Endodermal cell (in vitro differentiated cells): ENCODE results near the gene MLKL. TPM values are rescaled to one million over a fixed set of nuclear protein-coding genes. Genes with fewer than 3 reads are reported as not detected.
A peak's percentile ranks its signal among the peaks of the same experiment; 100 is the strongest.

ENCODE experiments used
- DNase-seq: peaks from one replicate; pipeline ENCODE4 v3.0.0-alpha.2; 2017
- H3K27ac ChIP-seq: 2 replicates; pipeline ENCODE4 v1.5.1; 2013; ENCODE audit warnings: mild to moderate bottlenecking, low read depth, low read length, moderate library complexity
- H3K27me3 ChIP-seq: 2 replicates; pipeline ENCODE4 v1.6.1; 2013; ENCODE audit warnings: mild to moderate bottlenecking, low read length, moderate library complexity; ENCODE audit not compliant: insufficient read depth, control insufficient read depth, poor library complexity, severe bottlenecking
- H3K36me3 ChIP-seq: 2 replicates; pipeline ENCODE4 v1.7.0; 2013; ENCODE audit warnings: mild to moderate bottlenecking, low read length, moderate library complexity; ENCODE audit not compliant: control insufficient read depth, insufficient read depth
- H3K4me1 ChIP-seq: one replicate; pipeline ENCODE4 v1.7.0; 2013; ENCODE audit warnings: low read length; ENCODE audit not compliant: control insufficient read depth, insufficient read depth
- H3K4me3 ChIP-seq: 2 replicates; pipeline ENCODE4 v1.5.1; 2013; ENCODE audit warnings: mild to moderate bottlenecking, low read length, moderate library complexity
- H3K9ac ChIP-seq: 2 replicates; pipeline ENCODE4 v1.6.1; 2013; ENCODE audit warnings: mild to moderate bottlenecking, low read length, moderate library complexity; ENCODE audit not compliant: poor library complexity, severe bottlenecking; ENCODE audit errors: extremely low read depth
- H3K9me3 ChIP-seq: 2 replicates; pipeline ENCODE4 v1.6.1; 2013; ENCODE audit warnings: mild to moderate bottlenecking, low read length, moderate library complexity; ENCODE audit not compliant: control insufficient read depth
- H3K27ac Mint-ChIP-seq: 2 replicates; pipeline ENCODE4 v1.8.0; 2020; ENCODE audit warnings: mixed read lengths
- H3K27me3 Mint-ChIP-seq: 2 replicates; pipeline ENCODE4 v1.8.0; 2021; ENCODE audit warnings: mild to moderate bottlenecking, mixed read lengths; ENCODE audit not compliant: insufficient read depth
- H3K36me3 Mint-ChIP-seq: 2 replicates; pipeline ENCODE4 v1.8.0; 2020; ENCODE audit warnings: low read depth, mixed read lengths
- H3K4me1 Mint-ChIP-seq: 2 replicates; pipeline ENCODE4 v1.8.0; 2020; ENCODE audit warnings: mixed read lengths
- H3K4me3 Mint-ChIP-seq: 2 replicates; pipeline ENCODE4 v1.8.0; 2020; ENCODE audit warnings: mild to moderate bottlenecking, moderate library complexity, mixed read lengths
- H3K9me3 Mint-ChIP-seq: 2 replicates; pipeline ENCODE4 v1.8.0; 2020; ENCODE audit warnings: mild to moderate bottlenecking, mixed read lengths
- WGBS, 2 experiments: methylation state at CpG; one replicate each; pipeline versions ENCODE4 v1.1.5 to v1.1.7; 2013; ENCODE audit warnings: missing lambda C conversion rate in 2 of 2, mixed read lengths in 1 of 2; ENCODE audit not compliant: insufficient coverage in 1 of 2, insufficient read length in 1 of 2; 5-methylcytosine and 5-hydroxymethylcytosine counted together
- total RNA-seq, 2 donors: library from RNA; stranded (reverse); fragmentation: NEBNext Ultra II Directional in 1 of 2; extraction: Animal tissue kit (Norgen Biotek cat#: 25700) in 1 of 2; gene quantifications; 2 replicates in 1 of 2; 3 replicates in 1 of 2; pipeline ENCODE4 v1.2.1, GENCODE V29; 2021
- TF ChIP-seq, protein P1 (sequence below): fragments of 200-600 bp; sonication (generic); conservative IDR thresholded peaks from 2 replicates; pipeline ENCODE4 v1.5.0; 2021; ENCODE audit warnings: antibody characterized with exemption, mild to moderate bottlenecking

The MLKL gene
- total RNA-seq, 2 donors from 2014 or later: 0.22 to 1.3 TPM

DNA sequence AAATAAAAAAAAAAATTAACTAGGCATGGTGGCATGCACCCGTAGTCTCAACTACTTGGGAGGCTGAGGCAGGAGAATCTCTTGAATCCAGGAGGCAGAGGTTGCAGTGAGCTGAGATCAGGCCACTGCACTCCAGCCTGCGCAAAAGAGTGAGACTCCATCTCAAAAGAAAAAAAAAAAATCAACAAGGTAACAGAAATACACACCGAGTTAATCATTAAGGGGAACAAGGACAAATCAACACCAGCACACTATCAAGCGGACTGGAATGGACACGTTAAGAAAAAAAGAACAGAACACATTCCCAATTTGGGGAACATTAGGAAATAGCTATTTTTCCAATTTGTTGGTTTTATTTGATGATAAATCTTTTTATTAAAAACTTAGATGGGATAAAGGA is 65.4 kb downstream of the MLKL start:
- no peak overlapping the region for H3K4me3 ChIP-seq
- H3K27ac ChIP-seq: no peak overlapping the region
- Mint-ChIP-seq H3K27me3 (no peaks in the 10 kb centered on the region), H3K27ac (no peak overlapping the region), H3K9me3 (no peaks in the 10 kb centered on the region), H3K4me3 (no peak overlapping the region), H3K4me1 (no peaks in the 10 kb centered on the region), H3K36me3 (peaks cover 69% of the 10 kb centered on the region)
- H3K4me1 ChIP-seq: no peaks in the 10 kb centered on the region
- no peak overlapping the region for H3K9ac ChIP-seq
- TF ChIP-seq, protein P1, sequence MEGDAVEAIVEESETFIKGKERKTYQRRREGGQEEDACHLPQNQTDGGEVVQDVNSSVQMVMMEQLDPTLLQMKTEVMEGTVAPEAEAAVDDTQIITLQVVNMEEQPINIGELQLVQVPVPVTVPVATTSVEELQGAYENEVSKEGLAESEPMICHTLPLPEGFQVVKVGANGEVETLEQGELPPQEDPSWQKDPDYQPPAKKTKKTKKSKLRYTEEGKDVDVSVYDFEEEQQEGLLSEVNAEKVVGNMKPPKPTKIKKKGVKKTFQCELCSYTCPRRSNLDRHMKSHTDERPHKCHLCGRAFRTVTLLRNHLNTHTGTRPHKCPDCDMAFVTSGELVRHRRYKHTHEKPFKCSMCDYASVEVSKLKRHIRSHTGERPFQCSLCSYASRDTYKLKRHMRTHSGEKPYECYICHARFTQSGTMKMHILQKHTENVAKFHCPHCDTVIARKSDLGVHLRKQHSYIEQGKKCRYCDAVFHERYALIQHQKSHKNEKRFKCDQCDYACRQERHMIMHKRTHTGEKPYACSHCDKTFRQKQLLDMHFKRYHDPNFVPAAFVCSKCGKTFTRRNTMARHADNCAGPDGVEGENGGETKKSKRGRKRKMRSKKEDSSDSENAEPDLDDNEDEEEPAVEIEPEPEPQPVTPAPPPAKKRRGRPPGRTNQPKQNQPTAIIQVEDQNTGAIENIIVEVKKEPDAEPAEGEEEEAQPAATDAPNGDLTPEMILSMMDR: no peak
- no peak for DNase-seq
- 83 to 89% methylated on average over 4 to 5 of the region's 5 CpGs for WGBS, 2 experiments
- no peaks in the 10 kb centered on the region for H3K27me3 ChIP-seq
- H3K9me3 ChIP-seq: no peaks in the 10 kb centered on the region
- H3K36me3 ChIP-seq: peaks cover 89% of the 10 kb centered on the region

DNA sequence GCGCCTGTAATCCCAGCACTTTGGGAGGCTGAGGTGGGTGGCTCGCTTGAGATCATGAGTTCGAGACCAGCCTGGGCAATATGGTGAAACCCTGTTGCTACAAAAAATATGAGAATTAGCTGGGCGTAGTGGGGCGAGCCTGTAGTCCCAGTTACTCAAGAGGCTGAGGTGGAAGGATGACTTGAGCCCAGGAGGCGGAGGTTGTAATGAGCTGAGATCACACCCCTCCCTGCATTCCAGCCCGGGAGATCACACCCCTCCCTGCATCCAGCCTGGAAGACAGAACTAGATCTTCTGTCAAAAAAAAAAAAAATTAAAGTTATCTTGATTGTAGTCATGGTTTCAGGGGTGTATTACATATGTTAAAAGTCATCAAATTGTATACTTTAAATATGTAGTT is 67.0 kb downstream of the MLKL start:
- H3K27me3 ChIP-seq: no peaks in the 10 kb centered on the region
- H3K4me1 ChIP-seq: no peaks in the 10 kb centered on the region
- peaks cover 93% of the 10 kb centered on the region for H3K36me3 ChIP-seq
- H3K9ac ChIP-seq: no peak overlapping the region
- H3K4me1 Mint-ChIP-seq: no peaks in the 10 kb centered on the region
- H3K27ac ChIP-seq: no peak overlapping the region
- H3K4me3 Mint-ChIP-seq: no peak overlapping the region
- TF ChIP-seq, protein P1: no peak
- H3K4me3 ChIP-seq: no peak overlapping the region
- no peaks in the 10 kb centered on the region for H3K27me3 Mint-ChIP-seq
- no peak overlapping the region for H3K27ac Mint-ChIP-seq
- DNase-seq: no peak
- peaks cover 76% of the 10 kb centered on the region for H3K36me3 Mint-ChIP-seq
- WGBS, 2 experiments: 96 to 100% methylated on average over 2 to 6 of the region's 7 CpGs
- H3K9me3 Mint-ChIP-seq: no peaks in the 10 kb centered on the region
- H3K9me3 ChIP-seq: no peaks in the 10 kb centered on the region

DNA sequence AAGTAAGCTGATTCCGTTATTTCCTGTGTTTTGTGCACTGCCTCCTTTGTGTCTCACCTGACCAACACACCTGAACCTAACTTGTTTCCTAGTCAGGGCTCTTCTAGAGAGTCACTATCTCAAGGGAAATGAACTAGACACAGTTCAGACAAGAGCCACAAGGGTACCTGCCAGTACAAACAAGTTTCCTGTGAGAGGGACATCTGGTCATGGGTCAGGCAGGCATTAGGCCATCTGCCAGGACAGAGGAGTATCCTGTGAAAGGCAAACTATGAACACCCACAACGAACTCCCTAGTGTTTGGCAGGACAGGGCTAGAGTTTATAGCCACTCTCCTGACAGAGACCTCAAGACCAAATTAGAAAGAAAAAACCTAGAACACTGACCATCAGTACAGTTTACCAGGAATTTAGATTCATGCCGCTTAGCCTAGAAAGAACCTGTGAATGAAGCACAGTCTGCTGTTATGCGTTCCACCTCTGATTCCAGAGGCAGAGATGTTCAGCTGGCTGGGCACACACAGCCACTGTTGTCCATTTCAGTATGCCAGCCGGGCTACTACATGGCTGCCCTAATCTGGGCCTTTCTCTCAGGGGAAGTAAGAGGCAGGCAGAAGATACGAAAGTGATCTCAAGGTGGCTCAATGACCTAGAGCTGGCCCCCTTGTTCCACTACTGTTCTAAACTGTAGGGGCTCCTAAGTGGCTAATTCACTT is 73.0 kb downstream of the MLKL start:
- TF ChIP-seq, protein P1: no peak
- Histone ChIP-seq H3K27me3 (no peaks in the 10 kb centered on the region), H3K9me3 (no peaks in the 10 kb centered on the region), H3K4me3 (no peak overlapping the region), H3K27ac (no peak overlapping the region), H3K36me3 (peaks cover 96% of the 10 kb centered on the region), H3K4me1 (no peaks in the 10 kb centered on the region), H3K9ac (no peak overlapping the region)
- H3K36me3 Mint-ChIP-seq: peaks cover 89% of the 10 kb centered on the region
- WGBS, 2 experiments: 92 to 97% methylated on average over 5 to 6 of the region's 6 CpGs
- H3K4me1 Mint-ChIP-seq: no peaks in the 10 kb centered on the region
- no peak for DNase-seq
- no peaks in the 10 kb centered on the region for H3K27me3 Mint-ChIP-seq
- peak overlapping the region; percentile 2 for H3K27ac Mint-ChIP-seq
- no peaks in the 10 kb centered on the region for H3K9me3 Mint-ChIP-seq
- no peak overlapping the region for H3K4me3 Mint-ChIP-seq
